Astrocyte (in vitro differentiated cells and primary cell): ENCODE measurements around the gene TICAM2. TPM values are rescaled to one million over a fixed set of nuclear protein-coding genes. Genes with fewer than 3 reads are reported as not detected.

ENCODE experiments used
- DNase-seq: peaks from one replicate; pipeline ENCODE4 v3.0.0-alpha.2; 2010; ENCODE audit warnings: low read depth
- FAIRE-seq: peaks from 2 replicates; lab custom pipeline; 2011; peaks lifted over from hg19 to GRCh38; lab: Jason Lieb, UNC
- H2AFZ ChIP-seq: 2 replicates; pipeline ENCODE4 v1.6.0; 2012; ENCODE audit warnings: low read depth, low read length, inconsistent platforms
- H3K27ac ChIP-seq: 2 replicates; pipeline ENCODE4 v1.5.1; 2011; ENCODE audit warnings: low read depth, low read length, inconsistent platforms
- H3K27me3 ChIP-seq: 2 replicates; pipeline ENCODE4 v1.6.0; 2011; ENCODE audit warnings: low read length, inconsistent platforms; ENCODE audit not compliant: insufficient read depth
- H3K36me3 ChIP-seq: 2 replicates; pipeline ENCODE4 v1.5.1; 2011; ENCODE audit warnings: low read length, inconsistent platforms; ENCODE audit not compliant: insufficient read depth
- H3K4me1 ChIP-seq: 2 replicates; pipeline ENCODE4 v1.5.1; 2011; ENCODE audit warnings: low read length, inconsistent platforms; ENCODE audit not compliant: insufficient read depth
- H3K4me2 ChIP-seq: 2 replicates; pipeline ENCODE4 v1.6.0; 2012; ENCODE audit warnings: low read length, inconsistent platforms
- H3K4me3 ChIP-seq: 2 replicates; pipeline ENCODE4 v1.5.1; 2011; ENCODE audit warnings: low read depth, mild to moderate bottlenecking, low read length, inconsistent platforms; ENCODE audit not compliant: insufficient read depth
- H3K79me2 ChIP-seq: 2 replicates; pipeline ENCODE4 v1.6.0; 2012; ENCODE audit warnings: mild to moderate bottlenecking, low read length, inconsistent platforms; ENCODE audit not compliant: insufficient read depth
- H3K9ac ChIP-seq: 2 replicates; pipeline ENCODE4 v1.6.0; 2012; ENCODE audit warnings: mild to moderate bottlenecking, low read length, inconsistent platforms
- H3K9me3 ChIP-seq: 2 replicates; pipeline ENCODE4 v1.5.1; 2012; ENCODE audit warnings: low read depth, mild to moderate bottlenecking, low read length, inconsistent platforms; ENCODE audit not compliant: insufficient read depth
- H4K20me1 ChIP-seq: 2 replicates; pipeline ENCODE4 v1.6.0; 2012; ENCODE audit warnings: low read length, inconsistent platforms; ENCODE audit not compliant: insufficient read depth
- H3K27ac Mint-ChIP-seq: one replicate; pipeline ENCODE4 v1.8.0; 2021; ENCODE audit warnings: mild to moderate bottlenecking, mixed read lengths; ENCODE audit not compliant: unreplicated experiment
- H3K27me3 Mint-ChIP-seq: one replicate; pipeline ENCODE4 v1.8.0; 2021; ENCODE audit warnings: low read depth, mixed read lengths; ENCODE audit not compliant: unreplicated experiment
- H3K36me3 Mint-ChIP-seq: one replicate; pipeline ENCODE4 v1.8.0; 2021; ENCODE audit warnings: low read depth, mixed read lengths; ENCODE audit not compliant: unreplicated experiment
- H3K4me1 Mint-ChIP-seq: one replicate; pipeline ENCODE4 v1.8.0; 2021; ENCODE audit warnings: low read depth, mixed read lengths; ENCODE audit not compliant: unreplicated experiment
- H3K4me3 Mint-ChIP-seq: one replicate; pipeline ENCODE4 v1.8.0; 2021; ENCODE audit warnings: mild to moderate bottlenecking, moderate library complexity, mixed read lengths; ENCODE audit not compliant: unreplicated experiment
- H3K9me3 Mint-ChIP-seq: one replicate; pipeline ENCODE4 v1.8.0; 2021; ENCODE audit warnings: mild to moderate bottlenecking, mixed read lengths; ENCODE audit not compliant: unreplicated experiment
- CTCF ChIP-seq: IDR thresholded peaks from 2 replicates; pipeline ENCODE4 v1.5.1; 2011; ENCODE audit warnings: low read depth, mild to moderate bottlenecking, inconsistent platforms, low read length, moderate library complexity; ENCODE audit not compliant: insufficient read depth
- EZH2 ChIP-seq: IDR thresholded peaks from 2 replicates; pipeline ENCODE4 v1.6.1; 2012; ENCODE audit warnings: mild to moderate bottlenecking, low read length, inconsistent platforms; ENCODE audit not compliant: insufficient read depth
- total RNA-seq: library from RNA; stranded (reverse); gene quantifications from 2 replicates; pipeline ENCODE4 v1.2.1, GENCODE V29; 2021

The TICAM2 gene
- total RNA-seq, 1 donor from 2014 or later = 6.8 TPM

- peaks cover 21% of the 10 kb centered on the region for H3K79me2 ChIP-seq
Observed at GRCh38 chr5:115607935-115608334, 5.7 kb upstream of the TICAM2 start.

GRCh38 chr5:115605436-115605835 lies 3.2 kb upstream of the TICAM2 start:
- H3K79me2 ChIP-seq = peaks cover 30% of the 10 kb centered on the region
- Mint-ChIP-seq H3K27me3 (no peaks in the 10 kb centered on the region), H3K27ac (no peak overlapping the region), H3K36me3 (peaks cover 7% of the 10 kb centered on the region), H3K9me3 (no peaks in the 10 kb centered on the region), H3K4me1 (peaks cover 15% of the 10 kb centered on the region), H3K4me3 (no peak overlapping the region)
- H2AFZ ChIP-seq = no peak overlapping the region
- peaks cover 12% of the 10 kb centered on the region for H3K4me1 ChIP-seq
- no peak overlapping the region for H3K4me2 ChIP-seq
- H3K27me3 ChIP-seq = no peaks in the 10 kb centered on the region
- H3K4me3 ChIP-seq = no peak overlapping the region
- DNase-seq (no peak), FAIRE-seq (no peak)
- H3K36me3 ChIP-seq = no peaks in the 10 kb centered on the region
- peaks cover 8% of the 10 kb centered on the region for H4K20me1 ChIP-seq
- TF ChIP-seq CTCF (no peak), EZH2 (no peak)
- no peak overlapping the region for H3K27ac ChIP-seq
- no peaks in the 10 kb centered on the region for H3K9me3 ChIP-seq
- H3K9ac ChIP-seq = no peak overlapping the region

More at GRCh38 chr5:115607935-115608334, 5.7 kb upstream of the TICAM2 start:
- Mint-ChIP-seq H3K36me3 (peaks cover 7% of the 10 kb centered on the region), H3K9me3 (no peaks in the 10 kb centered on the region), H3K27ac (no peak overlapping the region), H3K4me1 (peaks cover 8% of the 10 kb centered on the region), H3K27me3 (no peaks in the 10 kb centered on the region), H3K4me3 (no peak overlapping the region)
- H3K27me3 ChIP-seq = no peaks in the 10 kb centered on the region
- no peak overlapping the region for H2AFZ ChIP-seq
- FAIRE-seq (no peak), DNase-seq (no peak)
- no peak overlapping the region for H3K27ac ChIP-seq
- no peak overlapping the region for H3K9ac ChIP-seq
- peaks cover 10% of the 10 kb centered on the region for H3K36me3 ChIP-seq
- peaks cover 2% of the 10 kb centered on the region for H3K4me1 ChIP-seq
- TF ChIP-seq CTCF (no peak), EZH2 (no peak)
- H3K9me3 ChIP-seq = no peaks in the 10 kb centered on the region
- H3K4me3 ChIP-seq = no peak overlapping the region
- H4K20me1 ChIP-seq = peaks cover 9% of the 10 kb centered on the region
- no peak overlapping the region for H3K4me2 ChIP-seq

- Histone ChIP-seq H3K27ac (peak overlapping the region; percentile 89), H4K20me1 (peaks cover 15% of the 10 kb centered on the region), H3K9me3 (no peaks in the 10 kb centered on the region), H3K9ac (peak overlapping the region; percentile 94), H3K4me3 (peak overlapping the region; percentile 90), H3K79me2 (peaks cover 53% of the 10 kb centered on the region), H3K27me3 (no peaks in the 10 kb centered on the region), H3K36me3 (no peaks in the 10 kb centered on the region), H3K4me2 (peak overlapping the region; percentile 94), H2AFZ (no peak overlapping the region), H3K4me1 (peaks cover 23% of the 10 kb centered on the region)
- Mint-ChIP-seq H3K4me3 (peak overlapping the region; percentile 66), H3K9me3 (no peaks in the 10 kb centered on the region), H3K36me3 (peaks cover 7% of the 10 kb centered on the region), H3K4me1 (peaks cover 22% of the 10 kb centered on the region), H3K27me3 (no peaks in the 10 kb centered on the region), H3K27ac (peak overlapping the region; percentile 72)
- no peak for FAIRE-seq
- TF ChIP-seq EZH2 (no peak), CTCF (no peak)
- peak; percentile 25 for DNase-seq
Observed at GRCh38 chr5:115602591-115603125, 379 bp upstream of the TICAM2 start.
